HL-60 (cell line): ENCODE measurements around the gene SLC35D2.

ENCODE experiments used
- DNase-seq, 2 experiments: peaks; one replicate each; pipeline ENCODE4 v3.0.0-alpha.2; 2010 to 2020; ENCODE audit warnings: low read depth in 1 of 2, low spot score in 1 of 2
- H3K27ac ChIP-seq: fragments of 250-450 bp; sonication (Bioruptor Pico); replicated peaks from 2 replicates; pipeline ENCODE4 v1.5.1; 2020; ENCODE audit warnings: mild to moderate bottlenecking, moderate library complexity
- H3K27me3 ChIP-seq: fragments of 250-450 bp; sonication (Bioruptor Pico); 2 replicates; pipeline ENCODE4 v1.5.1; 2021; ENCODE audit warnings: mild to moderate bottlenecking, moderate library complexity; ENCODE audit not compliant: insufficient read depth, poor library complexity, severe bottlenecking
- H3K4me3 ChIP-seq: replicated peaks from 2 replicates; pipeline ENCODE4 v1.5.1; 2011; ENCODE audit warnings: mild to moderate bottlenecking, control low read depth, low read length; ENCODE audit not compliant: insufficient read depth
- CTCF ChIP-seq: IDR thresholded peaks from one replicate; pipeline ENCODE4 v1.5.1; 2011; ENCODE audit warnings: low read length, control low read depth, inconsistent platforms; ENCODE audit not compliant: insufficient read depth
- GABPA ChIP-seq: IDR thresholded peaks from 2 replicates; pipeline ENCODE4 v1.6.1; 2012; ENCODE audit warnings: low read depth
- POLR2AphosphoS5 ChIP-seq: IDR thresholded peaks from 2 replicates; pipeline ENCODE4 v1.6.1; 2012; ENCODE audit warnings: low read depth
- REST ChIP-seq: IDR thresholded peaks from 2 replicates; pipeline ENCODE4 v1.6.1; 2012; ENCODE audit warnings: low read depth; ENCODE audit not compliant: insufficient replicate concordance
- SPI1 ChIP-seq: IDR thresholded peaks from 2 replicates; pipeline ENCODE4 v1.6.1; 2012; ENCODE audit warnings: low read depth, mild to moderate bottlenecking, borderline replicate concordance

The SLC35D2 gene

GRCh38 chr9:96305171-96305570, 78.3 kb downstream of the SLC35D2 start:
- Histone ChIP-seq H3K27me3 (no peaks in the 10 kb centered on the region), H3K27ac (no peak overlapping the region), H3K4me3 (no peak overlapping the region)
- DNase-seq, result no peak
- no peak for TF ChIP-seq CTCF

GRCh38 chr9:96304230-96304629, 79.3 kb downstream of the SLC35D2 start:
- DNase-seq, result no peak
- H3K4me3 ChIP-seq, result no peak overlapping the region
- H3K27ac ChIP-seq, result no peak overlapping the region

GRCh38 chr9:96302021-96302420, 81.5 kb downstream of the SLC35D2 start, which contains the start of gene HSD17B3:
TSS of gene HSD17B3 (minus strand) at chr9:96302176. CDS start at chr9:96302104, 72 bp downstream.
- no peak for DNase-seq
- TF ChIP-seq SPI1, result no peak
- no peak for TF ChIP-seq CTCF
- no peak for TF ChIP-seq POLR2AphosphoS5
- no peak for TF ChIP-seq GABPA
- TF ChIP-seq REST, result no peak
- H3K4me3 ChIP-seq, result no peak within 1 kb of the TSS
- no peak within 1 kb of the TSS for H3K27ac ChIP-seq
- no peaks in the 10 kb centered on the region for H3K27me3 ChIP-seq

More at GRCh38 chr9:96304230-96304629, 79.3 kb downstream of the SLC35D2 start:
- H3K27me3 ChIP-seq, result no peaks in the 10 kb centered on the region
- TF ChIP-seq SPI1 (no peak), POLR2AphosphoS5 (no peak), REST (no peak), CTCF (no peak), GABPA (no peak)

GRCh38 chr9:96299823-96300222, 83.7 kb downstream of the SLC35D2 start:
- TF ChIP-seq GABPA, result no peak
- TF ChIP-seq CTCF, result no peak
- no peak for TF ChIP-seq SPI1
- no peak for TF ChIP-seq REST
- no peak for TF ChIP-seq POLR2AphosphoS5
- no peak overlapping the region for H3K4me3 ChIP-seq
- no peak overlapping the region for H3K27ac ChIP-seq
- no peaks in the 10 kb centered on the region for H3K27me3 ChIP-seq
- no peak for DNase-seq
